MM.1S (cell line): Measurements from ENCODE around the gene ST6GALNAC2.

Experiments
- CTCF ChIP-seq: fragments of 300-600 bp; sonication (generic); IDR thresholded peaks from 2 replicates; pipeline ENCODE4 v1.5.1; 2016; ENCODE audit warnings: antibody characterized with exemption, low read length, mixed read lengths
- EZH2 ChIP-seq: fragments of 300-600 bp; sonication (generic); optimal IDR thresholded peaks from 2 replicates; pipeline ENCODE3; 2017; ENCODE audit warnings: low read depth, mild to moderate bottlenecking, antibody characterized with exemption, low read length, mixed read lengths
- EZH2phosphoT487 ChIP-seq: fragments of 300-600 bp; sonication (generic); IDR thresholded peaks from 2 replicates; pipeline ENCODE4 v1.6.1; 2018; ENCODE audit warnings: antibody characterized with exemption, low read length

GRCh38 chr17:76528156-76528527 lies 57.5 kb downstream of the ST6GALNAC2 start:
- no peak for TF ChIP-seq CTCF
- TF ChIP-seq EZH2: no peak
- TF ChIP-seq EZH2phosphoT487: no peak
